Activated B cell treated with CpG ODN at 0.5 μM for 24 hours (primary cell): ENCODE data around the gene BCAS3. TPM values are rescaled to one million over a fixed set of nuclear protein-coding genes. Genes with fewer than 3 reads are reported as not detected.

ENCODE experiments used
- ATAC-seq: fragments of 200-7000 bp; cut with Tn5 transposase; one replicate; pipeline ENCODE4 v1.10.0; 2021; ENCODE audit warnings: low read depth, mild to moderate bottlenecking, moderate library complexity
- CTCF ChIA-PET: fragments of 350-600 bp; sonication (Branson Sonifier 250); formaldehyde crosslinking; loops from one replicate; lab custom pipeline; 2021; ENCODE audit warnings: antibody characterized with exemption; lab: Charles Lee
- POLR2A ChIA-PET: fragments of 350-600 bp; sonication (Branson Sonifier 250); formaldehyde crosslinking; loops from one replicate; lab custom pipeline; 2021; ENCODE audit warnings: antibody characterized with exemption; lab: Charles Lee
- DNase-seq: peaks from one replicate; pipeline ENCODE4 v3.0.0; 2022
- H3K27ac Mint-ChIP-seq: one replicate; pipeline ENCODE4 v1.8.0; 2020; ENCODE audit warnings: mixed read lengths
- H3K27me3 Mint-ChIP-seq: one replicate; pipeline ENCODE4 v1.8.0; 2021; ENCODE audit warnings: mixed read lengths
- H3K36me3 Mint-ChIP-seq: one replicate; pipeline ENCODE4 v1.8.0; 2021; ENCODE audit warnings: low read depth, mixed read lengths
- H3K4me1 Mint-ChIP-seq: one replicate; pipeline ENCODE4 v1.8.0; 2021; ENCODE audit warnings: mixed read lengths
- H3K4me3 Mint-ChIP-seq: one replicate; pipeline ENCODE4 v1.8.0; 2020; ENCODE audit warnings: mild to moderate bottlenecking, mixed read lengths
- H3K9me3 Mint-ChIP-seq: one replicate; pipeline ENCODE4 v1.8.0; 2020; ENCODE audit warnings: mixed read lengths
- CTCF ChIP-seq: fragments of 200-600 bp; IDR thresholded peaks from one replicate; pipeline ENCODE4 v1.8.0; 2022; ENCODE audit warnings: antibody characterized with exemption, mild to moderate bottlenecking
- intact Hi-C: fragments of 100-400 bp; cut with micrococcal nuclease; formaldehyde crosslinking; loops from one replicate; pipeline ENCODE4 v1.15.1; 2024
- total RNA-seq: library from RNA; stranded (reverse); gene quantifications from 2 replicates; pipeline ENCODE4 v1.2.3, GENCODE V29; 2022

Gene BCAS3
- total RNA-seq, 1 donor from 2014 or later: 37.5 TPM

GRCh38 chr17:60840456-60840855 lies 162.8 kb downstream of the BCAS3 start:
- no peak for TF ChIP-seq CTCF
- Mint-ChIP-seq H3K27ac (no peak overlapping the region), H3K36me3 (no peaks in the 10 kb centered on the region), H3K9me3 (no peaks in the 10 kb centered on the region), H3K27me3 (no peaks in the 10 kb centered on the region), H3K4me3 (no peak overlapping the region), H3K4me1 (no peaks in the 10 kb centered on the region)
- intact Hi-C loops: no loop called here
- ChIA-PET CTCF (no interaction called here), POLR2A (no interaction called here)
- no peak for ATAC-seq
- DNase-seq: no peak

- ChIA-PET POLR2A (no interaction called here), CTCF (no interaction called here)
- Mint-ChIP-seq H3K4me1 (no peaks in the 10 kb centered on the region), H3K4me3 (no peak overlapping the region), H3K36me3 (no peaks in the 10 kb centered on the region), H3K27ac (no peak overlapping the region), H3K9me3 (no peaks in the 10 kb centered on the region), H3K27me3 (no peaks in the 10 kb centered on the region)
- no peak for TF ChIP-seq CTCF
- DNase-seq: no peak
- intact Hi-C loops: no loop called here
- no peak for ATAC-seq
Measured at GRCh38 chr17:60845012-60845411, 167.4 kb downstream of the BCAS3 start.

GRCh38 chr17:60846175-60846574 lies 168.5 kb downstream of the BCAS3 start:
- H3K27me3 Mint-ChIP-seq: no peaks in the 10 kb centered on the region
- H3K4me3 Mint-ChIP-seq: no peak overlapping the region
- H3K36me3 Mint-ChIP-seq: no peaks in the 10 kb centered on the region
- CTCF ChIA-PET: no interaction called here
- no peak for TF ChIP-seq CTCF
- no peaks in the 10 kb centered on the region for H3K9me3 Mint-ChIP-seq
- no peak overlapping the region for H3K27ac Mint-ChIP-seq
- H3K4me1 Mint-ChIP-seq: peaks cover under 1% of the 10 kb centered on the region
- POLR2A ChIA-PET: no interaction called here
- ATAC-seq (no peak), DNase-seq (no peak)
- intact Hi-C loops: no loop called here

GRCh38 chr17:60851181-60851580 lies 173.5 kb downstream of the BCAS3 start:
- Mint-ChIP-seq H3K27me3 (no peaks in the 10 kb centered on the region), H3K27ac (no peak overlapping the region), H3K4me1 (peaks cover 4% of the 10 kb centered on the region), H3K4me3 (no peak overlapping the region), H3K36me3 (peaks cover 5% of the 10 kb centered on the region), H3K9me3 (peaks cover 4% of the 10 kb centered on the region)
- TF ChIP-seq CTCF: no peak
- intact Hi-C loops: no loop called here
- ATAC-seq: no peak
- POLR2A ChIA-PET: no interaction called here
- DNase-seq: no peak
- CTCF ChIA-PET: no interaction called here

GRCh38 chr17:60857556-60858080 lies 180.0 kb downstream of the BCAS3 start:
- POLR2A ChIA-PET: no interaction called here
- ATAC-seq (no peak), DNase-seq (no peak)
- Mint-ChIP-seq H3K27ac (no peak overlapping the region), H3K9me3 (peaks cover 8% of the 10 kb centered on the region), H3K4me1 (no peaks in the 10 kb centered on the region), H3K27me3 (no peaks in the 10 kb centered on the region), H3K4me3 (no peak overlapping the region), H3K36me3 (peaks cover 8% of the 10 kb centered on the region)
- no peak for TF ChIP-seq CTCF
- CTCF ChIA-PET: no interaction called here
- intact Hi-C loops: no loop called here
